Measurements from ENCODE around the gene SEPTIN5. TPM values are rescaled to one million over a fixed set of nuclear protein-coding genes. Genes with fewer than 3 reads are reported as not detected.

The SEPTIN5 gene
- total RNA-seq, 1 donor from 2014 or later, result 7.3 TPM

- Mint-ChIP-seq H3K27me3 (ENCODE audit: low read depth, unreplicated experiment) (peaks cover 45% of the 10 kb centered on the region), H3K4me1 (ENCODE audit: low read depth, unreplicated experiment) (peaks cover 5% of the 10 kb centered on the region), H3K9me3 (ENCODE audit: unreplicated experiment) (peaks cover 13% of the 10 kb centered on the region), H3K27ac (ENCODE audit: unreplicated experiment) (no peak overlapping the region), H3K36me3 (ENCODE audit: low read depth, unreplicated experiment) (no peaks in the 10 kb centered on the region), H3K4me3 (ENCODE audit: unreplicated experiment) (no peak overlapping the region)
- DNase-seq (ENCODE audit: low read depth), result no peak
- Histone ChIP-seq H3K4me1 (ENCODE audit: insufficient read depth, low read length) (peaks cover 11% of the 10 kb centered on the region), H3K4me2 (ENCODE audit: low read length) (no peak overlapping the region), H3K9me3 (ENCODE audit: insufficient read depth, low read depth, low read length) (peaks cover 5% of the 10 kb centered on the region), H3K9ac (ENCODE audit: low read length) (no peak overlapping the region), H2AFZ (ENCODE audit: low read depth, low read length) (no peak overlapping the region), H3K27ac (ENCODE audit: low read depth, low read length) (no peak overlapping the region), H4K20me1 (ENCODE audit: insufficient read depth, low read length) (no peaks in the 10 kb centered on the region), H3K27me3 (ENCODE audit: insufficient read depth, low read length) (peaks cover 7% of the 10 kb centered on the region), H3K79me2 (ENCODE audit: insufficient read depth, low read length) (no peaks in the 10 kb centered on the region), H3K36me3 (ENCODE audit: insufficient read depth, low read length) (no peaks in the 10 kb centered on the region), H3K4me3 (ENCODE audit: insufficient read depth, low read depth, low read length) (no peak overlapping the region)
- no peak for TF ChIP-seq EZH2 (IDR thresholded peaks at IDR 0.05; ENCODE audit: insufficient read depth, low read length)
- no peak for TF ChIP-seq CTCF (IDR thresholded peaks at IDR 0.05; ENCODE audit: insufficient read depth, low read depth, low read length)
- FAIRE-seq, result no peak
Measured at GRCh38 chr22:19671316-19671715, 43.0 kb upstream of the SEPTIN5 start.

- peaks cover 5% of the 10 kb centered on the region for H3K9me3 ChIP-seq (ENCODE audit: insufficient read depth, low read depth, low read length)
- Mint-ChIP-seq H3K4me3 (ENCODE audit: unreplicated experiment) (no peak overlapping the region), H3K27ac (ENCODE audit: unreplicated experiment) (peak overlapping the region; percentile 26), H3K27me3 (ENCODE audit: low read depth, unreplicated experiment) (peaks cover 40% of the 10 kb centered on the region), H3K4me1 (ENCODE audit: low read depth, unreplicated experiment) (no peaks in the 10 kb centered on the region), H3K36me3 (ENCODE audit: low read depth, unreplicated experiment) (no peaks in the 10 kb centered on the region), H3K9me3 (ENCODE audit: unreplicated experiment) (peaks cover 13% of the 10 kb centered on the region)
- H3K4me1 ChIP-seq (ENCODE audit: insufficient read depth, low read length), result peaks cover 2% of the 10 kb centered on the region
- no peaks in the 10 kb centered on the region for H3K79me2 ChIP-seq (ENCODE audit: insufficient read depth, low read length)
- no peak for TF ChIP-seq EZH2 (IDR thresholded peaks at IDR 0.05; ENCODE audit: insufficient read depth, low read length)
- no peak for TF ChIP-seq CTCF (IDR thresholded peaks at IDR 0.05; ENCODE audit: insufficient read depth, low read depth, low read length)
- no peaks in the 10 kb centered on the region for H4K20me1 ChIP-seq (ENCODE audit: insufficient read depth, low read length)
- FAIRE-seq (no peak), DNase-seq (ENCODE audit: low read depth) (no peak)
- no peaks in the 10 kb centered on the region for H3K36me3 ChIP-seq (ENCODE audit: insufficient read depth, low read length)
- no peak overlapping the region for H3K9ac ChIP-seq (ENCODE audit: low read length)
- no peak overlapping the region for H3K4me3 ChIP-seq (ENCODE audit: insufficient read depth, low read depth, low read length)
- no peak overlapping the region for H3K4me2 ChIP-seq (ENCODE audit: low read length)
- no peak overlapping the region for H2AFZ ChIP-seq (ENCODE audit: low read depth, low read length)
- H3K27me3 ChIP-seq (ENCODE audit: insufficient read depth, low read length), result peaks cover 7% of the 10 kb centered on the region
- H3K27ac ChIP-seq (ENCODE audit: low read depth, low read length), result no peak overlapping the region
Measured at GRCh38 chr22:19672054-19672776, 42.1 kb upstream of the SEPTIN5 start.

- no peaks in the 10 kb centered on the region for H3K4me1 ChIP-seq (ENCODE audit: insufficient read depth, low read length)
- no peak for DNase-seq (ENCODE audit: low read depth)
- no peak overlapping the region for H3K27ac ChIP-seq (ENCODE audit: low read depth, low read length)
- Mint-ChIP-seq H3K27ac (ENCODE audit: unreplicated experiment) (no peak overlapping the region), H3K4me3 (ENCODE audit: unreplicated experiment) (no peak overlapping the region), H3K4me1 (ENCODE audit: low read depth, unreplicated experiment) (no peaks in the 10 kb centered on the region), H3K27me3 (ENCODE audit: low read depth, unreplicated experiment) (peaks cover 25% of the 10 kb centered on the region), H3K9me3 (ENCODE audit: unreplicated experiment) (peaks cover 13% of the 10 kb centered on the region), H3K36me3 (ENCODE audit: low read depth, unreplicated experiment) (peaks cover 1% of the 10 kb centered on the region)
- no peaks in the 10 kb centered on the region for H3K36me3 ChIP-seq (ENCODE audit: insufficient read depth, low read length)
- H3K27me3 ChIP-seq (ENCODE audit: insufficient read depth, low read length), result peaks cover 7% of the 10 kb centered on the region
- H3K79me2 ChIP-seq (ENCODE audit: insufficient read depth, low read length), result no peaks in the 10 kb centered on the region
- H3K9me3 ChIP-seq (ENCODE audit: insufficient read depth, low read depth, low read length), result peaks cover 5% of the 10 kb centered on the region
- no peak overlapping the region for H3K4me2 ChIP-seq (ENCODE audit: low read length)
- no peaks in the 10 kb centered on the region for H4K20me1 ChIP-seq (ENCODE audit: insufficient read depth, low read length)
- H2AFZ ChIP-seq (ENCODE audit: low read depth, low read length), result no peak overlapping the region
- TF ChIP-seq CTCF (IDR thresholded peaks at IDR 0.05; ENCODE audit: insufficient read depth, low read depth, low read length), result no peak
- no peak for TF ChIP-seq EZH2 (IDR thresholded peaks at IDR 0.05; ENCODE audit: insufficient read depth, low read length)
- H3K4me3 ChIP-seq (ENCODE audit: insufficient read depth, low read depth, low read length), result no peak overlapping the region
- no peak for FAIRE-seq
- no peak overlapping the region for H3K9ac ChIP-seq (ENCODE audit: low read length)
Measured at GRCh38 chr22:19673660-19674059, 40.6 kb upstream of the SEPTIN5 start.

Data from astrocyte (in vitro differentiated cells and primary cell).